Muscle layer of colon (tissue), 2 donors: ENCODE results near the gene LSR.

Experiments
- H3K27ac ChIP-seq: one replicate; pipeline ENCODE4 v1.7.0; 2013; ENCODE audit warnings: low read depth, mild to moderate bottlenecking, low read length, moderate library complexity
- H3K27me3 ChIP-seq, 2 donors: one replicate each; pipeline ENCODE4 v1.7.0; 2013; ENCODE audit warnings: low read length in 2 of 2, mild to moderate bottlenecking in 2 of 2; ENCODE audit not compliant: insufficient read depth in 2 of 2, control insufficient read depth in 1 of 2
- H3K36me3 ChIP-seq: one replicate; pipeline ENCODE4 v1.7.0; 2013; ENCODE audit warnings: mild to moderate bottlenecking, low read length; ENCODE audit not compliant: insufficient read depth
- H3K4me1 ChIP-seq: one replicate; pipeline ENCODE4 v1.7.0; 2013; ENCODE audit warnings: mild to moderate bottlenecking, low read length; ENCODE audit not compliant: insufficient read depth
- H3K4me3 ChIP-seq, 2 donors: one replicate each; pipeline ENCODE4 v1.7.0; 2013; ENCODE audit warnings: low read length in 2 of 2, low read depth in 1 of 2, mild to moderate bottlenecking in 1 of 2, moderate library complexity in 1 of 2
- H3K9ac ChIP-seq: one replicate; pipeline ENCODE4 v1.7.0; 2013; ENCODE audit warnings: low read length
- H3K9me3 ChIP-seq: one replicate; pipeline ENCODE4 v1.7.0; 2013; ENCODE audit warnings: mild to moderate bottlenecking, low read length
- donor health status: abdominal sarcoma.
- donor health status: Adenocarcinoma of cecum.

LSR gene

GRCh38 chr19:35254341-35255297 lies 5.8 kb downstream of the LSR start:
- Histone ChIP-seq H3K9ac (no peak overlapping the region), H3K36me3 (no peaks in the 10 kb centered on the region), H3K9me3 (no peaks in the 10 kb centered on the region), H3K4me1 (no peaks in the 10 kb centered on the region), H3K27ac (no peak overlapping the region), H3K4me3 (no peak overlapping the region), H3K27me3 (peaks cover 11 to 23% of the 10 kb centered on the region in 2 donors)

DNA sequence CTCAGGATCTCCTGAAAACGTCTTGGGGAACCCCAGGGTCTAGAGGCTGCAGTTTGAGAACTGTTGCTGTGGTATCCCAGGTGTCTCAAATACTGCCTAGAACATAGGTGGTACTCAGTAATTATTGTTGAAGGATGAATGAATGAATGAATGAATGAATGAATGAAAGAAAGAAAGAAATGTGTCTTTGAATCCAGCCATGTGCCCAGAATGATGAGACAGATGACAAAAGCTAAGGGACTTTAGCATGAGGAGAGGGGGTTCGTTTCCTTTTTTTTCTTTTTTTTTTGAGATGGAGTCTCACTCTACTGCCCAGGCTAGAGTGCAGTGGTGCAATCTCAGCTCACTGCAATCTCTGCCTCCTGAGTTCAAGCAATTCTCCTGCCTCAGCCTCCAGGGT lies 7.8 kb downstream of the LSR start:
- no peak overlapping the region for H3K27ac ChIP-seq
- H3K4me1 ChIP-seq = no peaks in the 10 kb centered on the region
- peaks cover 11 to 19% of the 10 kb centered on the region in 2 donors for H3K27me3 ChIP-seq
- no peaks in the 10 kb centered on the region for H3K36me3 ChIP-seq
- H3K4me3 ChIP-seq = no peak overlapping the region
- H3K9ac ChIP-seq = no peak overlapping the region
- H3K9me3 ChIP-seq = no peaks in the 10 kb centered on the region

GRCh38 chr19:35257113-35257461 lies 8.3 kb downstream of the LSR start:
- Histone ChIP-seq H3K4me1 (no peaks in the 10 kb centered on the region), H3K36me3 (no peaks in the 10 kb centered on the region)

GRCh38 chr19:35260694-35261304 lies 12.0 kb downstream of the LSR start:
- H3K9me3 ChIP-seq = no peaks in the 10 kb centered on the region
- no peaks in the 10 kb centered on the region for H3K4me1 ChIP-seq
- no peak overlapping the region for H3K4me3 ChIP-seq
- H3K27ac ChIP-seq = no peak overlapping the region
- peaks cover 10 to 11% of the 10 kb centered on the region in 2 donors for H3K27me3 ChIP-seq
- no peak overlapping the region for H3K9ac ChIP-seq
- H3K36me3 ChIP-seq = no peaks in the 10 kb centered on the region

More at GRCh38 chr19:35257113-35257461, 8.3 kb downstream of the LSR start:
- no peaks in the 10 kb centered on the region for H3K9me3 ChIP-seq
- H3K27ac ChIP-seq = no peak overlapping the region
- peaks cover 11 to 19% of the 10 kb centered on the region in 2 donors for H3K27me3 ChIP-seq
- no peak overlapping the region for H3K4me3 ChIP-seq
- H3K9ac ChIP-seq = no peak overlapping the region

GRCh38 chr19:35261356-35262100 lies 12.7 kb downstream of the LSR start:
- no peak overlapping the region for H3K27ac ChIP-seq
- H3K9ac ChIP-seq = no peak overlapping the region
- H3K9me3 ChIP-seq = no peaks in the 10 kb centered on the region
- H3K4me1 ChIP-seq = peaks cover 2% of the 10 kb centered on the region
- peaks cover 6 to 11% of the 10 kb centered on the region in 2 donors for H3K27me3 ChIP-seq
- H3K36me3 ChIP-seq = no peaks in the 10 kb centered on the region
- H3K4me3 ChIP-seq = no peak overlapping the region

- Histone ChIP-seq H3K4me1 (peaks cover 8% of the 10 kb centered on the region), H3K4me3 (no peak overlapping the region), H3K27ac (no peak overlapping the region), H3K36me3 (no peaks in the 10 kb centered on the region), H3K9ac (no peak overlapping the region), H3K9me3 (no peaks in the 10 kb centered on the region), H3K27me3 (peaks cover 5 to 9% of the 10 kb centered on the region in 2 donors)
These were observed 13.4 kb downstream of the LSR start for GRCh38 chr19:35262101-35262761.

DNA sequence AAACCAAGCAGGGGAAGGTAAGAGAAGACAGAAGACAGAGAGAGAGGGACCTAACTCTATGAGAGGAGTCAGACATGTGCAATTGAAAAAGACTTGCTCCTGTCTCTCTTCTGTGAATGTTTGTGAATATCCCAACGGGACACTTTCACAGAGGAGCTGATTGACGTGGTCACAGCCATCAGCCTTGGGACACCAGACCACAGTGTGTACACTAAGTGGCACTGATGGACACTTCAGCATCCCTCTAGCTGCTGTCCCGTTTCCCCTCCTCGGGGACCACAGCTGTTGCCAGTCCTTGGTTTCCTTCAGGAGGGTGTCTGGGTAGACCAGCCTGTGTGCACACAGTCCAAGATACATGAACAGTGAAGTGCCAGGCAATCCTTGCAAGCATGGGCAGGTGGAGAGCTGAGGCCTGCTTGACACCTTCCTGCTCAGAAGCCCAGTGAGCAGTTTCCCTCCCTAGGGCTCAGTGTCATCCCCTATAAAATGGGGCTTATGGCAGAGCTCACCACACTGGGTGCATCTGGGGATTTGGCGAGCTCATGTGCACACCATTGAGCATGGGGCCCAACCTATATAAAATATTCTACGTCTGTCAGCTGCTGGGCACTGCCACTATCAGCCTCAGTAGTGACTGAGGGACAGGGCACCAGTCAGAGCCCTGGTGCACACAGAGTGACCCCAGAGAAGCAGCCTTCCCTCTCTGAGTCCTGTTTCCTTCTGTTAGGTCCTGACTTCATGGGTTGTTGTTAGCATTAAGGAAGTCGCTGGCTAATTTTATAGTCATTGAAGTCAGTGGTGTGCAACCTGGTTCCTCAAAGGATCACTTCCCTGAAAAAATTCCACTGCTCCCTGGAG lies 15.7 kb downstream of the LSR start:
- no peak overlapping the region for H3K9ac ChIP-seq
- no peak overlapping the region for H3K27ac ChIP-seq
- peaks cover 8% of the 10 kb centered on the region for H3K4me1 ChIP-seq
- H3K27me3 ChIP-seq = no peaks in the 10 kb centered on the region
- H3K4me3 ChIP-seq = no peak overlapping the region
- H3K9me3 ChIP-seq = no peaks in the 10 kb centered on the region
- no peaks in the 10 kb centered on the region for H3K36me3 ChIP-seq

DNA sequence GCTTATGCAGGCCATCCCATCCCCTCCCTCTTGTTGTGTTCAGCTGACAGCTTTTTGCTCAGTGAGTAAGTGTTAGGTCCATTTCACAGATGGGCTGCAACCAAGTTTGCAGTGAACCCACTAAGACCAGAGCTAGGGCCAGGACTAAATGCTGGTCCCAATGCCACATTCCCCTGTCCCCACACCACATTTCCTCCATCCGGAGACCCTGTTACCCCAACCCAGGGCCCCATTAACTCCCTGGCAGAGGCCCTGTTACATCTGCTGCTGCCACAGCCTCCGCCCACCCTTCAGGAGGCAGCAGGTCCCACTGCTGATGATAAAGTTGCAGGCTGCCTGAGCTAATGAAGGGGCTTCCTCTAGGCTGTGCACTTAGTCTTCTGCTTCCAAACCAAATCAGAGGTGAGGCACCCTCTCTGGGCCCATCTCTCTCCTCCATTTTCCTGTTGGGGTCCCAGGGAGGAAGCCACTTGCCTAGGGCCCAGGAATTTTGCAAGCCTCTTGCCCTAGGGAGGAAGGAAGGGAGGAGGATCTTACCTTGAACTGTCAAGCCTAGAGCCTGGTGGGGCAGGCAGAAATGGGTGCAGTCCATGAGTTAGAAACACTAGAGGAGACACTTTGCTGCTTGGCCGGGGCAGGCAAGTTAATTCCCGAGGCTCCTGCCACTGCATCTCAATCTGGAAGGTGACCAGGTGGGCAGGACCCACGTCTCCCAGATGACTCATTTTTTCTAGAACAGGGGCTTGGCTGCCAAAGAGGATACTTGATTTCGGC lies 16.5 kb downstream of the LSR start:
- Histone ChIP-seq H3K27me3 (no peaks in the 10 kb centered on the region), H3K4me1 (peaks cover 13% of the 10 kb centered on the region), H3K27ac (no peak overlapping the region), H3K36me3 (peaks cover 3% of the 10 kb centered on the region), H3K4me3 (no peak overlapping the region), H3K9ac (no peak overlapping the region), H3K9me3 (no peaks in the 10 kb centered on the region)

DNA sequence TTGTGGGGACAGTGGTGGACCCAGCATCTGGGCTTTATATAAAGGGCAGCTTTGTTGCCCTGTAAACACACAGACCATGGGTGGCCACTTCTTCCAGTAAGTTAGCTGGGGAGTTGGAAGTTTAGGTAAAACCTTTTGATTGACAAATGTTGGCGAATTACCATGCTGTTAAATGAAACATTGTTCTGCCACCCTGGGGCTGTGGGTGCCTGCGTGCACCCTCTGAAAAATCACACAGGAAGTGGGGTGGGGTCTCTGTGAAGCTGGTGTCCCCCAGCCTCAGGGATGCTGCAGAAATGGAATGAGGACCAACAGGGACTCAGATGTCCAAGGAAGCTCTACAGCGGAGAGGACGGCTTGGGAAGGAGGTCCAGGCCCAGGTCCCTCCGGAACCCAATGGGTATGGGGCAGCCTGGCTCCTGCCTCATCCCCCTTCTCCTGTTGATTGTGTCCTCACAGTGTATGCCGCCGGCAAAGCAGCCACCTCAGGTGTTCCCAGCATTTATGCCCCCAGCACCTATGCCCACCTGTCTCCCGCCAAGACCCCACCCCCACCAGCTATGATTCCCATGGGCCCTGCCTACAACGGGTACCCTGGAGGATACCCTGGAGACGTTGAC lies 17.2 kb downstream of the LSR start:
- Histone ChIP-seq H3K4me3 (no peak overlapping the region), H3K4me1 (peaks cover 16% of the 10 kb centered on the region), H3K27me3 (no peaks in the 10 kb centered on the region), H3K9ac (no peak overlapping the region), H3K9me3 (no peaks in the 10 kb centered on the region), H3K27ac (no peak overlapping the region), H3K36me3 (peaks cover 9% of the 10 kb centered on the region)
